ENCODE measurements around the gene SERPINE1.

DNA sequence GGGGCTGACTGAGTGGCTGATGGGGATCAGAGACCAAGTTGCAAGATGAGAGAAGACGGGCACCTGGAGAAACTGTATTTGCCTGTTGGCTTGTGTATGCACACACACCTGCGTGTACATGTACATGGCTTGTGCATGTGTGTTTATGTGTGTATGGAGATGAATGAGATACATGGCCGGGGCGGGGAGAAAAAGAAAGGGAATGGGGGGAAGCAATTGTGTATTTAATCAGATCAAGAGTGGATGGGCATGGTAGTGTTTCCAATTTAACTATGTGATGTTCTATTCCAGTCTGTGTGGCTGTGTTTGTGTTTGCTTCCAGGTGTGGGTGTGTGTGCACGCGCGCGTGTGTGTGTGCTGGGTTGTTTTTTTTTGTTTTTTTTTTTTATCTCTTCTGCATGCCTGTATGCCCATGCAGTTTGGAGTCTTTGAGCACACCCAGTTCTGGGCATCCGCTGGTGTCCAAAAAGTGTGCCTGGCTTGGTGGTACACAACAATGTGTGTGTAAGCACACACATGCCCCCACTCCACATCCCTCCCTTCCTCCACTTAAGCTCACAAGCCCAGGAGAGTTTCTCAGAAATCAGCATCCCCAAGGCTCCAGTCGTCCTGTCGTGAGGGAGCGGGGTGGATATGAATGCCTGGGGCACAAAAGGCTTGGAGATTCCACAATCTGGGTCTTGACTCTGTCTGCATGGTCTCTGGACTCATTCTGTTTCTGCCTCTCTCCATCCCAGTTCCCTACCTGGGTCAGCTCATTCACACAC lies 40.9 kb downstream of the SERPINE1 start:
- TF ChIP-seq POLR2A (IDR thresholded peaks at IDR 0.05) = no peak
- TF ChIP-seq, protein P1, sequence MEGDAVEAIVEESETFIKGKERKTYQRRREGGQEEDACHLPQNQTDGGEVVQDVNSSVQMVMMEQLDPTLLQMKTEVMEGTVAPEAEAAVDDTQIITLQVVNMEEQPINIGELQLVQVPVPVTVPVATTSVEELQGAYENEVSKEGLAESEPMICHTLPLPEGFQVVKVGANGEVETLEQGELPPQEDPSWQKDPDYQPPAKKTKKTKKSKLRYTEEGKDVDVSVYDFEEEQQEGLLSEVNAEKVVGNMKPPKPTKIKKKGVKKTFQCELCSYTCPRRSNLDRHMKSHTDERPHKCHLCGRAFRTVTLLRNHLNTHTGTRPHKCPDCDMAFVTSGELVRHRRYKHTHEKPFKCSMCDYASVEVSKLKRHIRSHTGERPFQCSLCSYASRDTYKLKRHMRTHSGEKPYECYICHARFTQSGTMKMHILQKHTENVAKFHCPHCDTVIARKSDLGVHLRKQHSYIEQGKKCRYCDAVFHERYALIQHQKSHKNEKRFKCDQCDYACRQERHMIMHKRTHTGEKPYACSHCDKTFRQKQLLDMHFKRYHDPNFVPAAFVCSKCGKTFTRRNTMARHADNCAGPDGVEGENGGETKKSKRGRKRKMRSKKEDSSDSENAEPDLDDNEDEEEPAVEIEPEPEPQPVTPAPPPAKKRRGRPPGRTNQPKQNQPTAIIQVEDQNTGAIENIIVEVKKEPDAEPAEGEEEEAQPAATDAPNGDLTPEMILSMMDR (IDR thresholded peaks at IDR 0.05) = no peak

Measured in thyroid gland (tissue), 4 donors.